Choroid plexus epithelial cell (primary cell): ENCODE data around the gene RAB39A.

Source experiments
- DNase-seq: peaks from one replicate; pipeline ENCODE4 v3.0.0-alpha.2; 2010; ENCODE audit warnings: low read depth
- H3K4me3 ChIP-seq: 2 replicates; pipeline ENCODE4 v1.5.1; 2011; ENCODE audit warnings: low read depth, mild to moderate bottlenecking, control low read depth, low read length, moderate library complexity
- CTCF ChIP-seq: conservative IDR thresholded peaks from 2 replicates; pipeline ENCODE4 v1.5.1; 2011; ENCODE audit warnings: low read depth, mild to moderate bottlenecking, control low read depth, inconsistent platforms, low read length, moderate library complexity

RAB39A gene

GRCh38 chr11:107963091-107963490 is 34.8 kb downstream of the RAB39A start:
- no peak overlapping the region for H3K4me3 ChIP-seq
- no peak for TF ChIP-seq CTCF
- DNase-seq, result no peak

GRCh38 chr11:107969219-107969618 is 41.0 kb downstream of the RAB39A start:
- DNase-seq, result peak; percentile 12
- H3K4me3 ChIP-seq, result no peak overlapping the region
- TF ChIP-seq CTCF, result peak; percentile 15

GRCh38 chr11:107970049-107970448 is 41.8 kb downstream of the RAB39A start:
- no peak for DNase-seq
- no peak for TF ChIP-seq CTCF
- H3K4me3 ChIP-seq, result no peak overlapping the region

- H3K4me3 ChIP-seq, result no peak overlapping the region
- no peak for TF ChIP-seq CTCF
These were observed 45.4 kb downstream of the RAB39A start for GRCh38 chr11:107973641-107974040.

GRCh38 chr11:107988397-107989158 is 60.3 kb downstream of the RAB39A start:
- no peak for DNase-seq
- H3K4me3 ChIP-seq, result no peak overlapping the region
- TF ChIP-seq CTCF, result no peak

More at GRCh38 chr11:107973641-107974040, 45.4 kb downstream of the RAB39A start:
- no peak for DNase-seq

- no peak for TF ChIP-seq CTCF
- no peak overlapping the region for H3K4me3 ChIP-seq
- DNase-seq, result no peak
These were observed 63.7 kb downstream of the RAB39A start for GRCh38 chr11:107991868-107992414.
